Endothelial cell of umbilical vein (primary cell): Measurements from ENCODE around the gene TNFSF12. TPM values are rescaled to one million over a fixed set of nuclear protein-coding genes. Genes with fewer than 3 reads are reported as not detected.

Experiments
- BruUV-seq: library from RNA; stranded (reverse); fragments of 400-500 nt; replicated peaks from 2 replicates; lab custom pipeline; 2021; lab: Mats Ljungman, UMichigan
- CTCF ChIA-PET: fragments of 300-600, 350-600 bp; sonication (Branson Sonifier 250); formaldehyde crosslinking; loops from one replicate; lab custom pipeline; 2021; ENCODE audit warnings: antibody characterized with exemption, inconsistent platforms; lab: Charles Lee
- POLR2A ChIA-PET: fragments of 300-600, 350-600 bp; sonication (Branson Sonifier 250); formaldehyde crosslinking; loops from one replicate; lab custom pipeline; 2021; ENCODE audit warnings: antibody characterized with exemption, inconsistent platforms; lab: Charles Lee
- DNase-seq: peaks from one replicate; pipeline ENCODE4 v3.0.0-alpha.2; 2011; ENCODE audit warnings: low read depth, low spot score
- FAIRE-seq: peaks from 2 replicates; lab custom pipeline; 2011; peaks lifted over from hg19 to GRCh38; lab: Jason Lieb, UNC
- H2AFZ ChIP-seq: 2 replicates; pipeline ENCODE4 v1.6.0; 2012; ENCODE audit warnings: low read depth, low read length, control low read depth, inconsistent platforms
- H3K27ac ChIP-seq: 2 replicates; pipeline ENCODE4 v1.5.1; 2011; ENCODE audit warnings: low read depth, mild to moderate bottlenecking, control low read depth, low read length, moderate library complexity; ENCODE audit not compliant: insufficient read depth
- H3K27me3 ChIP-seq, 2 experiments: 2 replicates each; pipeline versions ENCODE4 v1.6.0 to v1.6.1; 2011; ENCODE audit warnings: low read length in 2 of 2, mixed read lengths in 1 of 2; ENCODE audit not compliant: control insufficient read depth in 2 of 2, insufficient read depth in 2 of 2
- H3K36me3 ChIP-seq, 2 experiments: 2 replicates in 1 of 2; 3 replicates in 1 of 2; pipeline ENCODE4 v1.5.1; 2011; ENCODE audit warnings: low read length in 2 of 2, mild to moderate bottlenecking in 1 of 2, moderate library complexity in 1 of 2; ENCODE audit not compliant: control insufficient read depth in 2 of 2, insufficient read depth in 2 of 2; ENCODE audit errors: extremely low read depth in 1 of 2
- H3K4me1 ChIP-seq: 3 replicates; pipeline ENCODE4 v1.5.1; 2011; ENCODE audit warnings: mild to moderate bottlenecking, low read length; ENCODE audit not compliant: control insufficient read depth, insufficient read depth; ENCODE audit errors: extremely low read depth
- H3K4me2 ChIP-seq: 2 replicates; pipeline ENCODE4 v1.6.1; 2011; ENCODE audit warnings: low read length, control low read depth, mixed read lengths; ENCODE audit not compliant: insufficient read depth
- H3K4me3 ChIP-seq, 3 experiments: fragments of 200-600 bp in 1 of 3; sonication (generic), shearing (Covaris generic) in 1 of 3; replicated peaks in 1 of 3; 2 replicates each; pipeline ENCODE4 v1.5.1; 2011 to 2016; ENCODE audit warnings: control low read depth in 3 of 3, low read length in 3 of 3, mild to moderate bottlenecking in 2 of 3, inconsistent platforms in 1 of 3, low read depth in 1 of 3, moderate library complexity in 1 of 3; ENCODE audit not compliant: insufficient read depth in 1 of 3
- H3K79me2 ChIP-seq: 2 replicates; pipeline ENCODE4 v1.6.0; 2012; ENCODE audit warnings: low read length, inconsistent platforms; ENCODE audit not compliant: control insufficient read depth, insufficient read depth
- H3K9ac ChIP-seq: replicated peaks from 2 replicates; pipeline ENCODE3; 2011; ENCODE audit warnings: low read length, control low read depth; ENCODE audit not compliant: insufficient read depth; ENCODE audit errors: extremely low read depth
- H3K9me1 ChIP-seq: replicated peaks from 3 replicates; pipeline ENCODE4 v1.6.0; 2011; ENCODE audit warnings: mild to moderate bottlenecking, low read length; ENCODE audit not compliant: control insufficient read depth, insufficient read depth; ENCODE audit errors: extremely low read depth
- H3K9me3 ChIP-seq: replicated peaks from 2 replicates; pipeline ENCODE4 v1.5.1; 2012; ENCODE audit warnings: low read length, inconsistent platforms; ENCODE audit not compliant: control insufficient read depth, insufficient read depth
- H4K20me1 ChIP-seq: replicated peaks from 2 replicates; pipeline ENCODE3; 2011; ENCODE audit warnings: mild to moderate bottlenecking, low read length; ENCODE audit not compliant: control insufficient read depth, insufficient read depth; ENCODE audit errors: extremely low read depth
- CTCF ChIP-seq, 2 donors: IDR thresholded peaks; 1 replicate in 1 of 2; 2 replicates in 1 of 2; pipeline ENCODE4 v1.5.1; 2011; ENCODE audit warnings: low read length in 2 of 2, mild to moderate bottlenecking in 2 of 2, moderate library complexity in 2 of 2, control low read depth in 1 of 2, inconsistent platforms in 1 of 2, low read depth in 1 of 2; ENCODE audit not compliant: insufficient read depth in 1 of 2; ENCODE audit errors: extremely low read depth in 1 of 2
- EZH2 ChIP-seq: IDR thresholded peaks from 2 replicates; pipeline ENCODE4 v1.6.1; 2012; ENCODE audit warnings: borderline replicate concordance, low read depth, mild to moderate bottlenecking, moderate library complexity, low read length, inconsistent platforms; ENCODE audit not compliant: severe bottlenecking
- FOS ChIP-seq: IDR thresholded peaks from 2 replicates; pipeline ENCODE4 v1.6.1; 2011; ENCODE audit warnings: mild to moderate bottlenecking, low read length, moderate library complexity, borderline replicate concordance; ENCODE audit not compliant: insufficient read depth
- MYC ChIP-seq: IDR thresholded peaks from one replicate; pipeline ENCODE4 v1.6.1; 2011; ENCODE audit warnings: mild to moderate bottlenecking, low read depth, low read length
- POLR2AphosphoS5 ChIP-seq: IDR thresholded peaks from 2 replicates; pipeline ENCODE4 v1.6.1; 2012; ENCODE audit warnings: low read depth, mild to moderate bottlenecking, control low read depth, low read length, moderate library complexity; ENCODE audit not compliant: insufficient read depth
- dilution Hi-C: fragments of 300-500 bp; cut with MboI; formaldehyde crosslinking; loops from one replicate; pipeline ENCODE4 v1.15.0; 2019; ENCODE audit warnings: low sequenced_read_pairs; ENCODE audit not compliant: extremely low pct_ligation_motif_present
- intact Hi-C: fragments of 100-400 bp; cut with micrococcal nuclease; formaldehyde crosslinking; loops from one replicate; pipeline ENCODE4 v1.10.0; 2022
- polyA plus RNA-seq, 4 experiments: library from polyadenylated mRNA; depleted of rRNA in 3 of 4; stranded (reverse) in 3 of 4; unstranded in 1 of 4; fragments of >200 nt; gene quantifications; 2 replicates each; pipeline versions ENCODE4 v1.2.1 to v1.2.3, GENCODE V29; 2011 to 2012; ENCODE audit warnings: missing spikeins in 1 of 4
- total RNA-seq: library from RNA; stranded (reverse); gene quantifications from 2 replicates; pipeline ENCODE4 v1.2.3, GENCODE V29; 2021

Gene TNFSF12
- total and polyA plus RNA-seq, 2 donors (not counting 3 experiments of a cell fraction or from before 2014, with no cell fraction given): 28.4 to 39.4 TPM

GRCh38 chr17:7589204-7589868, 40.5 kb downstream of the TNFSF12 start:
- Histone ChIP-seq H2AFZ (no peak overlapping the region), H3K4me1 (peaks cover 16% of the 10 kb centered on the region), H3K9ac (no peak overlapping the region), H3K4me2 (peak overlapping the region; percentile 19), H3K79me2 (peaks cover 14% of the 10 kb centered on the region), H3K4me3 (no peak overlapping the region), H4K20me1 (no peaks in the 10 kb centered on the region), H3K27ac (no peak overlapping the region), H3K27me3 (no peaks in the 10 kb centered on the region), H3K9me3 (no peaks in the 10 kb centered on the region), H3K36me3 (peaks cover 12 to 40% of the 10 kb centered on the region in 2 experiments), H3K9me1 (no peaks in the 10 kb centered on the region)
- POLR2A ChIA-PET: interaction anchor here (0.6 to 1.9 kb wide), 5 partner anchors 10 to 98 kb away, joined by 3 to 6 read pairs (median 4); partner anchors contain the start of genes CD68 and TP53
- dilution Hi-C loops (no loop called here), intact Hi-C loops (loop anchor here (1.0 to 2.0 kb wide), 5 partner anchors 17 to 233 kb away; partner anchors contain the start of genes FXR2 and SENP3)
- BruUV-seq: no TSS peak
- TF ChIP-seq CTCF (IDR thresholded peaks at IDR 0.05; ENCODE audit: extremely low read depth in 1 of 2, insufficient read depth in 1 of 2, low read depth in 1 of 2, low read length in 2 of 2) (peak; percentile 94 to 95), FOS (no peak), POLR2AphosphoS5 (peak; percentile 37), MYC (no peak), EZH2 (no peak)
- peak; percentile 82 for FAIRE-seq
- CTCF ChIA-PET: interaction anchor here (0.6 to 5.1 kb wide), 39 partner anchors 10 to 544 kb away, joined by 3 to 61 read pairs (median 5); partner anchors contain the start of genes CD68, FXR2, SENP3 and TMEM102
- DNase-seq: peak; percentile 78
